ENCODE measurements around the gene VSX1.

VSX1 gene

GRCh38 chr20:25052255-25053194, 29.4 kb downstream of the VSX1 start:
- no peak for DNase-seq

- no peak for DNase-seq
These were observed 30.4 kb downstream of the VSX1 start for GRCh38 chr20:25051386-25052155.

- no peak for DNase-seq
These were observed 31.2 kb downstream of the VSX1 start for GRCh38 chr20:25050501-25051350.

GRCh38 chr20:25050082-25050481, 31.9 kb downstream of the VSX1 start:
- DNase-seq, result no peak

GRCh38 chr20:25049261-25050060, 32.5 kb downstream of the VSX1 start:
- DNase-seq, result peak in 1 of 3 experiments; percentile 8

GRCh38 chr20:25048519-25048952, 33.4 kb downstream of the VSX1 start:
- DNase-seq, result no peak

- no peak for DNase-seq
These were observed 34.2 kb downstream of the VSX1 start for GRCh38 chr20:25047766-25048165.

- no peak for DNase-seq
These were observed 34.9 kb downstream of the VSX1 start for GRCh38 chr20:25046736-25047666.

GRCh38 chr20:25046181-25046641, 35.7 kb downstream of the VSX1 start:
- DNase-seq, result no peak

GRCh38 chr20:25045343-25045712, 36.6 kb downstream of the VSX1 start:
- DNase-seq, result no peak

- DNase-seq, result no peak
These were observed 37.1 kb downstream of the VSX1 start for GRCh38 chr20:25044660-25045342.

- DNase-seq, result no peak
These were observed 37.7 kb downstream of the VSX1 start for GRCh38 chr20:25044261-25044560.

- no peak for DNase-seq
These were observed 38.3 kb downstream of the VSX1 start for GRCh38 chr20:25043499-25044260.

- DNase-seq, result no peak
These were observed 39.1 kb downstream of the VSX1 start for GRCh38 chr20:25042531-25043498.

GRCh38 chr20:25041813-25042530, 40.0 kb downstream of the VSX1 start:
- DNase-seq, result no peak

- no peak for DNase-seq
These were observed 41.5 kb downstream of the VSX1 start for GRCh38 chr20:25040438-25040831.

- no peak for DNase-seq
These were observed 42.1 kb downstream of the VSX1 start for GRCh38 chr20:25039697-25040437.
